Measurements from ENCODE around the gene KLHL25. TPM values are rescaled to one million over a fixed set of nuclear protein-coding genes. Genes with fewer than 3 reads are reported as not detected.

The KLHL25 gene
- total RNA-seq, 2 experiments from 2014 or later, result 7.4 to 8.0 TPM

GRCh38 chr15:85742186-85742821, 52.4 kb downstream of the KLHL25 start:
- no peak overlapping the region for H3K27ac Mint-ChIP-seq
- no peaks in the 10 kb centered on the region for H3K9me3 Mint-ChIP-seq
- CTCF ChIA-PET, result interaction anchor here (1.3 to 1.4 kb wide), 3 partner anchors 10 to 18 kb away, joined by 4 to 5 read pairs (median 5); no protein-coding TSS in a partner anchor
- no peaks in the 10 kb centered on the region for H3K27me3 Mint-ChIP-seq
- DNase-seq, result no peak
- POLR2A ChIA-PET, result no interaction called here
- no peak overlapping the region for H3K4me3 Mint-ChIP-seq
- no peaks in the 10 kb centered on the region for H3K4me1 Mint-ChIP-seq
- H3K36me3 Mint-ChIP-seq (ENCODE audit: low read depth), result peaks cover 61% of the 10 kb centered on the region

GRCh38 chr15:85741662-85742061, 53.1 kb downstream of the KLHL25 start:
- Mint-ChIP-seq H3K27me3 (no peaks in the 10 kb centered on the region), H3K4me3 (no peak overlapping the region), H3K4me1 (no peaks in the 10 kb centered on the region), H3K9me3 (no peaks in the 10 kb centered on the region), H3K36me3 (ENCODE audit: low read depth) (peaks cover 58% of the 10 kb centered on the region), H3K27ac (no peak overlapping the region)
- ChIA-PET CTCF (interaction anchor here (1.0 to 1.3 kb wide), 3 partner anchors 12 to 23 kb away, joined by 3 to 5 read pairs (median 3); no protein-coding TSS in a partner anchor), POLR2A (no interaction called here)
- DNase-seq, result no peak

GRCh38 chr15:85741021-85741421, 53.7 kb downstream of the KLHL25 start:
- Mint-ChIP-seq H3K4me1 (no peaks in the 10 kb centered on the region), H3K9me3 (no peaks in the 10 kb centered on the region), H3K36me3 (ENCODE audit: low read depth) (peaks cover 58% of the 10 kb centered on the region), H3K27ac (no peak overlapping the region), H3K4me3 (no peak overlapping the region), H3K27me3 (no peaks in the 10 kb centered on the region)
- ChIA-PET CTCF (interaction anchor here (1.0 to 1.3 kb wide), 3 partner anchors 11 to 23 kb away, joined by 3 to 5 read pairs (median 3); no protein-coding TSS in a partner anchor), POLR2A (no interaction called here)
- DNase-seq, result no peak

- no peaks in the 10 kb centered on the region for H3K27me3 Mint-ChIP-seq
- ChIA-PET POLR2A (no interaction called here), CTCF (no interaction called here)
- H3K4me3 Mint-ChIP-seq, result no peak overlapping the region
- H3K9me3 Mint-ChIP-seq, result peaks cover 11% of the 10 kb centered on the region
- peaks cover 68% of the 10 kb centered on the region for H3K36me3 Mint-ChIP-seq (ENCODE audit: low read depth)
- no peak overlapping the region for H3K27ac Mint-ChIP-seq
- H3K4me1 Mint-ChIP-seq, result no peaks in the 10 kb centered on the region
- no peak for DNase-seq
Observed at GRCh38 chr15:85737061-85737460, 57.7 kb downstream of the KLHL25 start.

- no peak overlapping the region for H3K27ac Mint-ChIP-seq
- H3K36me3 Mint-ChIP-seq (ENCODE audit: low read depth), result peaks cover 72% of the 10 kb centered on the region
- no peaks in the 10 kb centered on the region for H3K27me3 Mint-ChIP-seq
- peaks cover 11% of the 10 kb centered on the region for H3K9me3 Mint-ChIP-seq
- DNase-seq, result no peak
- H3K4me1 Mint-ChIP-seq, result peaks cover 9% of the 10 kb centered on the region
- CTCF ChIA-PET, result interaction anchor here (0.6 kb wide), 1 partner anchor 119 kb away, joined by 3 read pairs; no protein-coding TSS in a partner anchor
- POLR2A ChIA-PET, result no interaction called here
- no peak overlapping the region for H3K4me3 Mint-ChIP-seq
Observed at GRCh38 chr15:85733416-85733815, 61.3 kb downstream of the KLHL25 start.

GRCh38 chr15:85730001-85730820, 64.5 kb downstream of the KLHL25 start:
- ChIA-PET CTCF (interaction anchor here (0.6 to 1.8 kb wide), 9 partner anchors 10 to 1014 kb away, joined by 3 to 5 read pairs (median 4); partner anchors contain the start of gene SEC11A), POLR2A (no interaction called here)
- Mint-ChIP-seq H3K27me3 (no peaks in the 10 kb centered on the region), H3K27ac (peak overlapping the region; percentile 57), H3K4me3 (no peak overlapping the region), H3K4me1 (peaks cover 9% of the 10 kb centered on the region), H3K36me3 (ENCODE audit: low read depth) (peaks cover 71% of the 10 kb centered on the region), H3K9me3 (peaks cover 11% of the 10 kb centered on the region)
- peak; percentile 70 for DNase-seq

GRCh38 chr15:85727068-85727467, 67.7 kb downstream of the KLHL25 start:
- H3K4me3 Mint-ChIP-seq, result no peak overlapping the region
- POLR2A ChIA-PET, result no interaction called here

GRCh38 chr15:85726454-85726853, 68.3 kb downstream of the KLHL25 start:
- Mint-ChIP-seq H3K27ac (no peak overlapping the region), H3K4me3 (no peak overlapping the region), H3K27me3 (no peaks in the 10 kb centered on the region), H3K9me3 (no peaks in the 10 kb centered on the region), H3K4me1 (peaks cover 33% of the 10 kb centered on the region), H3K36me3 (ENCODE audit: low read depth) (peaks cover 69% of the 10 kb centered on the region)
- DNase-seq, result no peak
- CTCF ChIA-PET, result interaction anchor here (1.0 to 1.6 kb wide), 4 partner anchors 97 to 430 kb away, joined by 3 to 6 read pairs (median 3); no protein-coding TSS in a partner anchor
- POLR2A ChIA-PET, result no interaction called here

More at GRCh38 chr15:85727068-85727467, 67.7 kb downstream of the KLHL25 start:
- no peak overlapping the region for H3K27ac Mint-ChIP-seq
- no peaks in the 10 kb centered on the region for H3K9me3 Mint-ChIP-seq
- H3K4me1 Mint-ChIP-seq, result peaks cover 32% of the 10 kb centered on the region
- CTCF ChIA-PET, result interaction anchor here (1.0 to 1.6 kb wide), 3 partner anchors 110 to 430 kb away, joined by 3 to 6 read pairs (median 3); no protein-coding TSS in a partner anchor
- no peak for DNase-seq
- H3K36me3 Mint-ChIP-seq (ENCODE audit: low read depth), result peaks cover 71% of the 10 kb centered on the region
- H3K27me3 Mint-ChIP-seq, result no peaks in the 10 kb centered on the region

GRCh38 chr15:85725564-85725963, 69.2 kb downstream of the KLHL25 start:
- DNase-seq, result no peak
- POLR2A ChIA-PET, result no interaction called here
- Mint-ChIP-seq H3K4me1 (peaks cover 33% of the 10 kb centered on the region), H3K27me3 (no peaks in the 10 kb centered on the region), H3K4me3 (no peak overlapping the region), H3K36me3 (ENCODE audit: low read depth) (peaks cover 67% of the 10 kb centered on the region), H3K27ac (no peak overlapping the region), H3K9me3 (no peaks in the 10 kb centered on the region)
- CTCF ChIA-PET, result interaction anchor here (1.3 to 1.8 kb wide), 2 partner anchors 10 to 98 kb away, joined by 3 to 4 read pairs; no protein-coding TSS in a partner anchor

GRCh38 chr15:85725019-85725418, 69.7 kb downstream of the KLHL25 start:
- no peak for DNase-seq
- H3K9me3 Mint-ChIP-seq, result no peaks in the 10 kb centered on the region
- H3K36me3 Mint-ChIP-seq (ENCODE audit: low read depth), result peaks cover 65% of the 10 kb centered on the region
- POLR2A ChIA-PET, result no interaction called here
- H3K4me3 Mint-ChIP-seq, result no peak overlapping the region
- no peak overlapping the region for H3K27ac Mint-ChIP-seq
- peaks cover 28% of the 10 kb centered on the region for H3K4me1 Mint-ChIP-seq
- H3K27me3 Mint-ChIP-seq, result no peaks in the 10 kb centered on the region
- CTCF ChIA-PET, result interaction anchor here (1.2 to 1.8 kb wide), 4 partner anchors 10 to 99 kb away, joined by 3 to 4 read pairs (median 4); no protein-coding TSS in a partner anchor

- H3K36me3 Mint-ChIP-seq (ENCODE audit: low read depth), result peaks cover 68% of the 10 kb centered on the region
- POLR2A ChIA-PET, result interaction anchor here (0.7 kb wide), 1 partner anchor 32 kb away, joined by 3 read pairs; no protein-coding TSS in a partner anchor
- CTCF ChIA-PET, result interaction anchor here (1.2 to 1.8 kb wide), 3 partner anchors 11 to 20 kb away, joined by 3 to 4 read pairs (median 4); no protein-coding TSS in a partner anchor
Observed at GRCh38 chr15:85723960-85724945, 70.5 kb downstream of the KLHL25 start.

More at GRCh38 chr15:85723960-85724945, 70.5 kb downstream of the KLHL25 start:
- DNase-seq, result no peak
- H3K9me3 Mint-ChIP-seq, result no peaks in the 10 kb centered on the region
- H3K27ac Mint-ChIP-seq, result peak overlapping the region; percentile 78
- H3K27me3 Mint-ChIP-seq, result no peaks in the 10 kb centered on the region
- no peak overlapping the region for H3K4me3 Mint-ChIP-seq
- H3K4me1 Mint-ChIP-seq, result peaks cover 24% of the 10 kb centered on the region
